ENCODE measurements around the gene UTP14C.
A peak's percentile ranks its signal among the peaks of the same experiment; 100 is the strongest.
"Not testable (repeated sequence)": the region's sequence is repeated elsewhere in the genome, so short reads cannot be mapped to it uniquely, and the experiment has no call there.

Gene UTP14C

DNA sequence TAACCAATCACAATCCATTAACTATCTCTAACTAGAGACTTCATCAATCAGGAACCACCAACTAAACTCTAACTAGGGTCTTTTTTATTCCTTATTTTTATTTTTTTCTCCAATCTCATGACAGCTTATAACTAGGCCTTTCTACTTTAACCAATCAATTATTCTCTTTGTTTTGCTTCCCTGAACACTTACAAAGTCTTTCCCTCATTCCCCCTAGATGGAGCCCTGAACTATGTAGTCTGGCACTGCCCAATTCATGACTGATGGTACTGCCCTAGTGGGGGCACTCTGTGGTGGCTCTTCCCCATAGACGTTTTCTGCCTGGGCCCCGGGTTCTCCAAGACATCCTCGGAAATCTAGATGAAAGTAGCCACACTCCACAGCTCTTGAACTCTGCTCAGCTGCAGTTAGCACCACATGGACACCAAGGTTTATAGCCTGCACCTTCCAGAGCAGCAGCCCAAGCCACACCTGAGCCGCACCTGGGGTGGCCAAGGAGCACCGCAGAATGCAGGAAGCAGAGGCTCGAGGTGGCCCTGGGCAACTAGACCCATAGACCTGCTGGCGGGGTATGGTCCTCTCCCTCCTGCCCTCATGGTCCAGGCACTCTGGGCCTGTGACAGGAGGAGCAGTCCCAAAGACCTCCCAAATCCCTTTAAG is 19.9 kb upstream of the UTP14C start:
- DNase-seq: no peak

DNA sequence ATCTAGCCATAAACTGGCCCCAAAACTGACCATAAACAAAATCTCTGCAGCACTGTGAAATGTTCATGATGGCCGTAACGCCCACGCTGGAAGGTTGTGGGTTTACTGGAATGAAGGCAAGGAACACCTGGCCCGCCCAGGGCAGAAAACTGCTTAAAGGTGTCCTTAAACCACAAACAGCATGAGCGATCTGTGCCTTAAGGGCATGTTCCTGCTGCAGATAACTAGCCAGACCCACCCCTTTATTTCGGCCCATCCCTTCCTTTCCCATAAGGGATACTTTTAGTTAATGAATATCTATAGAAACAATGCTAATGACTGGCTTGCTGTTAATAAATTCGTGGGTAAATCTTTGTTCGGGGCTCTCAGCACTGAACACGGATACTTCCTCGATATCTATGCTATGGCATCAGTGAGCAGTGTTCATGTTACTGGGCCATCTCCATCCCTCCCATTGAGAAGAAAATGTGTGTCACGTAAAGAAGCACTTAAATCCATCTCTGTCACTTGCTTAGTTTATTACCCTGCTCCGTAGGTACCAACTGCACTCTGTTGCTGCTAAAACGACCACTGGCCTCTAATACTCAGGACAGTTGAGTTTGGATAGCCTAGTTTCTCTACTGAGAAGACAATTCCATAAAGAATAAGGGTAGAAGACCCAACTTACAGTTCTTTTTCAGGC is 18.5 kb upstream of the UTP14C start:
- no peak for DNase-seq

DNA sequence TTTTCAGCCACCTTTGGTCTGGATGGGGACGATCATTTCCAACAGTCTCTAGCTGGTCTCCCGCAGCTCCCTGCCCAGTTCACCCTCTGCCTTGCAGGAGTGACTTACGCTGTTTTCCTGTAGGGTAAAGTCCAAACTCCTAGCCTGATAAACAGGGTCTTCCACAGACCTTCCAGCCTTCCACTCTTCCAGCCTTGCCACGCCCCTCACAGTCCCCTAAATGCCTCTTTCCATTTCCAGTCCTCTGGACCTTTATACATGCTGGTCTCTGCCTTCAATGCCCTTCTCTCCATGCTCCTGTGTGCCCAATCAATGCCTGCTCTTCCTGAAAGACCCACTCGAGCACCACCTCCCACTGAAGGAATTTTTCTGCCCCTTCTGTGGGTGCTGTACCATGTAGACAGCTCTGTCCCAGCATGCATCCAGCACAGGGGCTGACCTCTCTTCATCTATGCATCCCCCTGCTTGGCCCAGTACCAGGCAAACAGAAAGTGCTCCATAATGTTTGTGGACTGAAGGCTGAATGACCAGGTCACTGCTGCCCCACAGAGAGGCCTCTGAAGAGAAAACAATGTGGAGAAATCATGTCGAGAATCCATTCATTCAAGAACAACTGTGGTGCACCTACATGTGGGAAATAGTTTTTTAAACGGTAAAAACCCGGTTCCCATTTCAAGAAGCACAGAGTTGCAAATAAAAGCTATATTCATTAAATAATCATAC is 17.8 kb upstream of the UTP14C start:
- no peak for DNase-seq

DNA sequence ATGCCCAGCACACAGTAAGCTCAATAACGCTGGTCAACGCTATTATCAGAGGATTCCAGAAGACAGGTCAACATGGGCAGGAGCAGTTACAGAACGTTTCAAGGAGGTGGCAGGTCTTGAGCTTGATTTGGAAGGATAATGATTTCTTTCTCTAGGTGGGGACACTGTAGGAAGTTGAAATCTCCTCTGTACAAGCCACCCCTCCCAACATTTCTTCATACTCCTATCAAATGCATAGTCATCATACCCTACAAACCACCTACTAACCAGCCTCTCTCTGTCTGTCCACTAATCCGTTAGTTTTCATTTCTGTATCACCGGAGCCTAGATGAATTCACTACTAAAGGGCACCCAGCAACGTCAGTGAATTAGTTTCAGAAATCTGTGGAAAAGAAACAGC is 14.5 kb upstream of the UTP14C start:
- no peak for DNase-seq

DNA sequence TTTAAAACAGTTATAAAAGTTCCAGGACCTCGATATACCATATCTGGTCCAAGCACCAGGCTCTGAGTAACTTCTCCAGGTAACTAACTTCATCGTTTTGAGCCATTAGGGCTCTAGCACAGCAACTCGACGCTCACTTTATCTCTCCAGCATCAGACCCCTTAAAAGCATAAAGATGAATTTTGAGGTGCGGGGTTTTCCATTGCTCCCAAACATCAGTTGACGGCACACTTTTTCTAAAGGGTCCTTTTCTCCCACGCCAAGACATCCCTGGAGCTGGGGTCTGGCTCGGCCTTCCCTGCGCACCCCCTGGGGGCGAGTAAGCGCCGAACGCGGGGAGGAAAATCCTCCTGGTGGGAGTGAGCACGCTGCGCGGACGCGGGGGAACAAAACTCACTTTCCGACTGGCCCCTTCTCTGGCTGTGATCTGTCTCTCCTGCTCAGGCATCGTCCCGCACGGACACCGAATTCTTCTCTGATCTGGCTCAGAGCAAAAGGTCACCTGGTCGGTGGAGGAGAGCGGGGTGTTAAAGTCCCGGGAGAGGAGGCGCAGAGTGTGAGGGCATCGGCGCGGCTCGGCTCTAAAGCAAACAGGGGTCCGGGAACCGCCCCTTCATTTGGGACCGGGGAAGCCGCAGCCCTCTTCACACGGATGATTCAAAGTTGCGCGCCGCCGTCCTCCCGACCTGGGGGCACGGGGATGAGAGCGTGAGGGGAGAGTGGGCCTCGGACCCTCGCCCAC is 13.4 kb upstream of the UTP14C start, which contains the start of gene ATP7B:
ATP7B (minus strand) TSS at position 561 of the 742 bp plus-strand sequence; CDS start at position 448, 113 bp downstream.
- no peak for DNase-seq

DNA sequence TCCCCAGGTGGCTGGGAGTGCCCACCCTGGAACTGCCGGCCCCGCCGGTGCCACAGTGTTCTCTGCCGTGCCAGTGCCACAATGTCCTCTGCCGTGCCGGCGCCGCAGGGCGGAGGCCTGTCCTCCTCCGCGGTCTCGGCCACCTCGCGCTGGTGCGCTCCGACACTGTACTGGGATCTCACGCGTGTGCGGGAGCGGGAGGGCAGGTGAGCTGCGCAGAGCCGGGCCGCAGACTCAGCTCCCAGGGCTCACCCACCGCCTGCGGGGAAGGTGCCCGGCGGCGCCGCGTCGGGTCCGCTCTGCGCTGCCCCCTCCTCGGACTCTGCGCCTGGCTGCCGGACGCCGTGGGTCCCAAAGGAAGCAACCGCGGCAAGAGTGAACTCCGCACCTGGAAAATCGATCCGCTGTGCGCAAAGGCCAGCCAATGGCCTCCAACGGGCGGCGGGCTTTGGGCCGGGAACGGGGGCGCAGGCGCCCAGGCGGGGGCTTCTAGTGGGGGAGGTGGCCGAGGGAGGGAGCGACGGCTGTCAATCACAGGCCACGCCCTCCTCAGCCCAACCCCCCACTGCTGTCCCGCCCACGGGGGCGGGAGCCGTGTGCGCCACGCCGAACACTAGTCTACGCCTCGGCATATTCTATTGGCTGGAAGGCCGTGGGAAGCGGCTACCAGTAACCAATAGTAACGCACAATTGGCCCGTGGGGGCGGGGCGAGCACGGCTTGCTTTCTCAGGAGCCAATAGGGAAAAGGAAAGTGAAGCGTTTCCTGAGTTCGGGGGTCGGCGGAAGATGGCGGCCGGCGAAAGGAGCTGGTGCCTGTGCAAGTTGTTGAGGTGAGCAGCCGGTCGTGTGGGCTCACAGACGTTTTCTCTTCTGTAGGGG is 12.6 kb upstream of the UTP14C start, which contains the start of gene ALG11:
ALG11 (plus strand) TSS at position 767 of the 880 bp plus-strand sequence; CDS start at position 788, 21 bp downstream.
- DNase-seq: peak; percentile 90

DNA sequence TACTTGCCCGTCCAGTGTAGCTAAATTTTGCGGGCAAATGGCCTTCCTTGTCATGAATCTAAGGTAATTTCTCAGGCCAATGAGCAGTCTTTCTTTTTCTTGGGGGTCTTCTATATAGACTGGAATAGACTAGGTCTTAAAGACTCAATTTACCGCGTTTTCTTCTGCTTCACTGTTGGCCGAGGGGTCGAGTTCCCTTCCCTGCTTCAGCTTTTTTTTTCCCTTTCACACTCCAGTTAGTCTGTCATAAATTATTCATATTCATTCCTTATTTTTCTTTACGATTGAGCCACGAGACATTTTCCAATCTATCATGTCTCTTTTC is 12.0 kb upstream of the UTP14C start:
- DNase-seq: no peak

DNA sequence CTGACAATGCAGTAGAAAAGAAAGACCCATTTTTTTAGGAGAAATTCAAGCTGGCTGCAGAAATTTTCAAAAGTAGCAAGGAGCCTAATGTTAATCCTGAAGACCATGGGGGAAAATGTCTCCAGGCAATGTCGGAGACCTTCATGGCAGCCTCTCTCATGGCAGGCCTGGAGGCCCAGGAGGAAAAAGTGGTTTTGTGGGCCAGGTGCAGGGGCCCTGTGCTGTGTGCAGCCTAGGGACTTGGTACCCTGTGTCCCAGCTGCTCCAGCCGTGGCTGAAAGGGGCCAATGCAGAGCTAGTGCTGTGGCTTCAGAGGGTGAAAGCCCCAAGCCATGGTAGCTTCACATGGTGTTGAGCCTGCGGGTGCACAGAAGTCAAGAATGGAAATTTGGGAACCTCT is 8.2 kb upstream of the UTP14C start:
- no peak for DNase-seq

DNA sequence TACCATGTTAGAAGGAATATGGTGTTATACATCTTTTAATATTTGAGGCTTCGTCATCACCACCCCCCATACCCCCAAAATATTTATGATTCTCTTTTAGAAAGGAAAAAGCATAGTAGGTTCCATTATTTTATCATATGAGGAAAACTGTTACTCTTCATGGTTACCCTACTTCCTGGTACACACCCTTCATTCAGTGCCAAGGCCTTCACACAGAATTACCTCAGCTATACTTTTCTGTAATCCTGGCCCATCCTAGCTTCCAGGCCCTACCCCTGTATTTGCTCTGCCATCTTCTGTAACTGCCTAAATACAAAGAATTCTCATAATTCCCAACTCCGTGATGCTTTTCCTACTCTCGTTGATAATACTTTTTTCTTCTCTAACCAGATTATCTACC is 4.3 kb upstream of the UTP14C start:
- no peak for DNase-seq

DNA sequence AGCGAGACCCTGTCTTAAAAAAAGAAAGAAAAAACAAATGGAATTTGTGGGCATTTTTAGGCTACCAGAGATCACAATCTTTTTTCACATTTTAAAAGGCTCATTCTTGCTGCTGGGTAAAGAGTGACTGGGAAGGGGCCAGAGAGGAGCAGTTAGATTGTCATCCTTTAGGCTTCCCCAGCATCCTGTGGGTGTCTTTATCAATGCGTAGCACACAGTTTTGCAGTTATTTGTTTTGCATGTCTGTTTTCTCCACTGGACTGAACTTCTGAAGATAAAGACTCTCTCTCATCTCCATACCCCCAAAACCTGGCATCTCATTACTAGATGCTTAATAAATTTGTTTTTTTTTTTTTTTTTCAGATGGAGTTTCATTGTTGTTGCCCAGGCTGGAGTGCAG is 2.1 kb upstream of the UTP14C start:
- DNase-seq: no peak

DNA sequence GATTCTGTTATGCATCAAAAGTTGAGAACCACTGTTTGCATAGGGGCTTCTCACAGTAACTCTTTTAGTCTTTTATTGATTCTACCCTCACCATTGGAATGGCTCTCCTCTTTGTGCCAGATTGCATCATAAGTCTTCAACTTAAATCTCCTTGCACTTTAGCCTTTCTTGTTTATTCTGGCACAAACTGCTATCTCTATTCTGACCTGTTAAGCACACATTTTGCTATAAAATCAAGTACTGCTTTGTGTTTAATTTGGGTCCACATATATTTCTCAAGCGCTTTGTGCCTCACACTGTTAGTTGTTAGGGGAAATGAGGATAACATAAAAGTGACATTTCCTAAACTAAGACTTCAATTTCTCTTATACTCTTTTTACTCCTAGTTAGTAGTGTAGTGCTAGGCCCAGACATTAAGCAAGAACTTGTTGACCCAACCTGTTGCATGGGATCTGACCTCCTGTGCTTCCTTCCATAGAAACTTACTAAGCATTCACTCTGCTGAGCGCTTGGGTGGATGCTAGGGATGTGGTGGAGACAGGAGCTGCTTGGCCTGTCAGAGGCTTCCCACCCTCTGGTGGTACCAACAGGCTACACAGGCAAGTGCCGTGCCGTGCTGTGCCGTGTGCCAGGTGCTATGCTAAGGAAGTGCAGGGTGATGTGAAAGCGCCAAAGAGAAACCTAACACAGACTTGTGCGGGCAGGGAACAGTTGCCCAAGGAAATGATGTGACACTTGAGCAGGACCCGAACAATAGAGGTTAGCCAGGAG is 1.2 kb downstream of the UTP14C start:
- DNase-seq: no peak

DNA sequence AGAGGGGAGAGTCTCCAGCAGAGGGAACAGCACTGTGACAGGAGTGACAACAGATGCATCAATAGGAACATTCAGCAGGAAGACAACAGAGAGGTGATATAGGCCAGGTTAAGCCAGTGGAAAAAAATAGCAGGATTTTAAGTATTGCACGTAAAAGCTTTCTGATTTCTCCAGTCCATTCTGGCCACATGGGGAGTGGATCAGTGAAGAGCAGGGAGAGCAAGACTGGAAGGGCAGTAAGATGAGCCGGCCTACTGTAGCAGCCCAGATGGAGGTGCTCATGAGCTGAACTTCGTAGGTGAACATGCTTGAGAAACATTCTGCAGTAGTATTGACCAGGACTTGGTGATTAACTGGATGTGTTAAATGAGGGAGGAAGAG is 1.7 kb downstream of the UTP14C start:
- DNase-seq: no peak

DNA sequence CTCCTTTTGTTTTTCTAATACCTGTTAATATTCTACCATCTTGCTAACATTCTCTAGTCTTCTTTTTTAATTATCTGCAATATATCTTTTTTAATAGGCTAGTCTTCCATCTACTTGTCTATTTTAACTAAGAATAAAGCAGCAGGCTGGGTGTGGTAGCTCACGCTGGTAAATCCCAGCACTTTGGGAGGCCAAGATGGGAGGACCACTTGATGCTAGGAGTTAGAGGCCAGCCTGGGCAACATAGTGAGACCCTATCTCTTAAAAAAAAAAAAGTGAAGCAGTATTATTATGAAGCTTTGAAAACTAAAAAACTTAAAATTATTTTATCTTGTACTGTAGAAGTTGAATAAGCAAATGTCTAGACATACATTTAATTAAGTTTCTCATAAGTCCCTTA is 3.3 kb downstream of the UTP14C start:
- DNase-seq: no peak

DNA sequence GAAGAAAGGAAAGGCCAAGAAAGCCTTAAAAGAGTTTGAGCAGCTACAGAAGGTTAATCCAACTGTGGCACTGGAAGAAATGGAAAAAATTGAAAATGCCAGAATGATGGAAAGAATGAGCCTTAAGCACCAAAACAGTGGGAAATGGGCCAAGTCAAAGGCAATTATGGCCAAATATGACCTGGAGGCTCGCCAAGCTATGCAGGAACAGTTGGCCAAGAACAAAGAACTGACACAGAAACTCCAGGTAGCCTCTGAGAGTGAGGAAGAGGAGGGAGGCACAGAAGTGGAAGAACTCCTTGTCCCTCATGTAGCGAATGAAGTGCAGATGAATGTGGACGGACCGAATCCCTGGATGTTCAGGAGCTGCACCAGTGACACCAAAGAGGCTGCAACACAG is 5.1 kb downstream of the UTP14C start:
- no peak for DNase-seq

DNA sequence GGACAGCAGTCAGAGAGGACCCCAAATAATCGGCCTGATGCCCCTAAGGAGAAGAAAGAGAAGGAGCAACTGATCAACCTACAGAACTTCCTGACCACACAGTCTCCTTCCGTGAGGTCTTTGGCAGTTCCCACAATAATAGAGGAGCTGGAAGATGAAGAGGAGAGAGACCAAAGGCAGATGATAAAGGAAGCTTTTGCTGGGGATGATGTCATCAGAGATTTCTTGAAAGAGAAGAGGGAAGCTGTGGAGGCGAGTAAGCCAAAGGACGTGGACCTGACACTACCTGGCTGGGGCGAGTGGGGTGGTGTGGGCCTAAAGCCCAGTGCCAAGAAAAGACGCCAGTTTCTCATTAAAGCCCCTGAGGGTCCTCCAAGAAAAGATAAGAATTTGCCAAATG is 5.9 kb downstream of the UTP14C start:
- DNase-seq: not testable (repeated sequence)

DNA sequence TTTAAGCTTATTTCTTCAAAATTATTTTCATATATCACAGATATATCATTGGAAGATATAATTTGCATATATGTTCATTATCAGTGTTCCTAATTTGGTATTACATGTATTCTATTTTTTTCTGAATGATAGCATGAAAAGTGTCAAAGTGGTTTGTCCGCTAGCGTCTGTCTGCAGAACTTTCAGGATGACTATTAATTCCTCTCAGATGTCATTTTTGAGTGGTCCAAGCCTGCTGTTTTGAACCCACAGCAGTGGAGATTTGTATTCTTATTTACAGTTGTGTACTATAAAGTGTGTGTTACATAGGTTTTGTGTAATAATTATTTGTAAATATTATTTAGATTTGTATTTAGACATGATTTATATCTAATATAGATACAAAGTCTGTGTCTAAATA is 8.5 kb downstream of the UTP14C start:
- DNase-seq: no peak

DNA sequence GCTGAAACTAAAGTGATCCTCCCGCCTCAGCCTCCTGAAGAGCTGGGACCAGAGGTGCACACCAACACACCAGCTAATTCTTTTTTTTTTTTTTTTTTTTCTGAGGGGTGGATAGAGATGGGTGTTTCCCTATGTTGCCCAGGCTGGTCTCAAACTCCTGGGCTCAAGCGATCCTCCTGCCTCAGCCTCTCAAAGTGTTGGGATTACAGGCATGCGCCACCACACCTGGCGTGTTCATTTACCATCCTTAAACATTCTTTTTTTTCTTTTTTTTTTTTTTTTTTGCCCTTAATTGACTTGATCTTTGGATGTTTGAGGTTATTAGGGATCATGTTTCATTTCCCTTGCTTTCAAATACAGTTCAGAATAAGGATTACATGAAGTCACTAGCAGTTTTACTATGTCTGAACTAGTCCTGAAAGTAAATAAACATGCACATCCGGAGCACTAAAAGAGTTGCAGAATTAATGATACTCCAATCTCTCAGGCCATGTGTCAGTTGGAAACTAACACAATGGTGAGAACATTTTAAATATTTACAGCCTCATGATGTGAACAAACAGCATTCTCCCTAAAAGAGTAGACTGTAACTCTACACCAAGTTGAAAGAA is 10.2 kb downstream of the UTP14C start:
- DNase-seq: no peak

DNA sequence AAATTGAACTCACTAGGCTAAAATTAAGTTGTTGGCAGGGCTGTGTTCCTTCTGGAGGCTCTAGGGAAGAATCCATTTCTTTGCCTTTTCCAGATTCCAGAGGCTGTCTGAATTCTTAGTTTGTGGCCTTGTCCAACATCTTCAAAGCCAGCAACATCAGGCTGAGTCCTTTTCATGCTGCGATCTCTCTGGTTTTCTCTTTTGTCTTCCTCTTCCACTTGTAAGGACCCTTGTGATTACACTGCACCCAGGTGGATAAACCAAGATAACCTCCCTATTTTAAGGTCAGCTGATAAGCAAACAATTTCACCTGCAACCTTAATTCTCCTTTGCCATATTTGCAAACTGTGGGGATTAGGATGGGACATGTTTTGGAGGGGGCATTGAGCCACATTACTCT is 11.5 kb downstream of the UTP14C start:
- no peak for DNase-seq

DNA sequence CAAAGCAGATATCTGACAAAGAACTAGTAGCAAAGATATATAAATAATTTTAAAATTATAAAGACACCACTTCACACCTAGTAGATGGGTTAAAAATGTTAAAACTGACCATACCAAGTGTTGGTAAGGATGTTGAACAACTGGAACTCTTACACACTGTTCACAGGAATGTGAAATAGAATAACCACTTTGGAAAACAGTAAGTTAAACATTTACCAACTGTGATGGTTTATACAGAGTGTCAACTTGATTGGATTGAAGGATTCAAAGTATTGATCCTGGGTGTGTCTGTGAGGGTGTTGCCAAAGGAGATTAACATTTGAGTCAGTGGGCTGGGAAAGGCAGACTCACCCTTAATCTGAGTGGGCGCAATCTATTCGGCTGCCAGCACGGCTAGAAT is 19.2 kb downstream of the UTP14C start:
- DNase-seq: no peak

DNA sequence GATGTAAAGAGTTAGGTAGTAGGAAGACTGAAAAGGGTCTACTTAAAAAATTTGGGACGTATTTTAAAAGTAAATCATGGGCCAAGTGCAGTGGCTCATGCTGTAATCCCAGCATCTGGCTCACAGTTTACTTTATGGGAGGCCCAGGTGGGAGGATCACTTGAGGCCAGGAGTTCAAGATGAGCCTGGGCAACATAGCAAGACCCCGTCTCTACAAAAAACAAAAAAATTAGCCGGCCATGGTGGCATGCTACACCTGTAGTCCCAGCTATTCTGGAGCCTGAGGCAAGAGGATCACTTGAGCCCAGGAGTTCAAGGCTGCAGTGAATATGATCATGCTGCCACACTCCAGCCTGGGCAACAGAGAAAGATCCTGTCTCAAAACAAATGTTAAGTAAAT is 23.0 kb downstream of the UTP14C start:
- DNase-seq: no peak

DNA sequence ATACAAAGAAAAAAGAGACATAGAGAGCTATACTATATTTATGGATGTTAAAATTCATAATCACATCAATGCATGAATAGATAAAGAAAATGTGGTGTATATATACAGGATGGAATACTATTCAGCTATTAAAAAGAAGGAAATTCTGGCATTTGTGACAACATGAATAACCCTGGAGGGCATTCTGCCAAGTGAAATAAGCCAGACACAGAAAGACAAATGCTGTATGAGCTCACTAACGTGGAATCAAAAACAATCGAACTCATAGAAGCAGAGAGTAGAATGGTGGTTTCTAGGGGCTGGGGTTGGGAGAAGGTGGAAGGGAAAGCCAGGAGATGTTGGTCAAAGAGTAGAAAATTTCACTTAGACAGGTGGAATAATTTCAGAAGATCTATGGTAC is 24.0 kb downstream of the UTP14C start:
- DNase-seq: no peak
